Brain pericyte (primary cell): ENCODE data around the gene UBA5.
"Not testable (repeated sequence)": the region's sequence is repeated elsewhere in the genome, so short reads cannot be mapped to it uniquely, and the experiment has no call there.

Experiments
- DNase-seq: peaks from one replicate; pipeline ENCODE4 v3.0.0-alpha.2; 2012; ENCODE audit warnings: low read depth, low spot score

The UBA5 gene

DNA sequence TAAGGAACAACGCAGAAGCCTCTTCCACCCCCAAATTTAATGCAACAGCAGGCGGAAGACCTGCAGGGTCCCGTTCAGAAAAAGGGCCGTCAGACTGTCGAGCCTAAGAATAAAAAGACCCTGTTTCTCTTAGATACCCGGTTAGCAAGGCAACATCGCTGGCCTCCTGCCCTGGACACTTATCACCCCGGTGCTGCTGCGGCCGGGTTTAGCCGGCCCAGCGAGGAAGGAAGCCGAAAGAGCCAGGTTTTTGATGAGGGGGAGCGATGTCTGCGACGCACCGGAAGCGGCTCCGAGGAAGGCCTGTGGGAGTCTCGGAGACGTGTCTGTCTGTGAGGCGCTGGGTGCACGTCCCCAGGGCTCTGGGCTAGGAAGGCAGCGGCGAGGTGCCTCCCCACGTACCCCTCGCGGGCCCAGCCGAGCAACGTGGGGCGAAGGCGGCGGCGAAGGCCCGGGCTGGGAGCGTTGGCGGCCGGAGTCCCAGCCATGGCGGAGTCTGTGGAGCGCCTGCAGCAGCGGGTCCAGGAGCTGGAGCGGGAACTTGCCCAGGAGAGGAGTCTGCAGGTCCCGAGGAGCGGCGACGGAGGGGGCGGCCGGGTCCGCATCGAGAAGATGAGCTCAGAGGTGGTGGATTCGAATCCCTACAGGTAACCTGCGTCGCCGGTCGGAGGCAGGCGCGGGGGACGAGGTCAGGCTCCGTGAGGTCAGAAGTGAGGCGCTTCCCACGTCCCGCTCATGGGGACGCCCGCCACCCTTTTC is at the start of gene UBA5:
Gene UBA5 (plus strand): TSS at position 278 of the 759 bp plus-strand sequence. CDS start 209 bp downstream, at position 487.
- peak; percentile 22 for DNase-seq

DNA sequence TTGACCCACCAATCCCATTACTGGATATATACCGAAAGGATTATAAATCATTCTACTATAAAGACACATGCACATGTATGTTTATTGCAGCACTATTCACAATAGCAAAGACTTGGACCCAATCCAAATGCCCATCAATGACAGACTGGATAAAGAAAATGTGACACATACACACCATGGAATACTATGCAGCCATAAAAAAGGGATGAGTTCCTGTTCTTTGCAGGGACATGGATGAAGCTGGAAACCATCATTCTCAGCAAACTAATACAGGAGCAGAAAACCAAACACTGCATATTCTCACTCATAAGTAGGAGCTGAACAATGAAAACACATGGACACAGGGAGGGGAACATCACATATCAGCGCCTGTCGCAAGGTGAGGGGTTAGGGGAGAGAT is 44.8 kb upstream of the UBA5 start:
- DNase-seq, result not testable (repeated sequence)

DNA sequence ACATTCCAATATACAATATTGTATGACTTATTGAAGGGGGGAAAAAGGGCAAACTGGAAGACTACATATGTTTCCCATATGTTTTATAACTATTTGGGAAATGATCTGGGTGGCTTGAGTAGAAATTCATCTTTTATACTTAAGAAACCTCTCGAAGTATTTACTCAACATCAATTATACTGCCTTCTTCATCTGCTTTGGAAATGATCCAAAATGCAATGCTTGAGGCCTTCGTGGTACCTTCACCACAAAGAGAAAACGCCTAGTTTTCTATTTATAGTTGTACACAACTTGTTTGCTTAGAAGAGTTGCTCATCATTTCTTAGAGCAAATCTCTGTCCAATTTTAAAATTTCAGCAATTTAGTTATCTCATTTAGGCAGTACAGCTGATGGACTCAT is 44.2 kb upstream of the UBA5 start:
- no peak for DNase-seq

DNA sequence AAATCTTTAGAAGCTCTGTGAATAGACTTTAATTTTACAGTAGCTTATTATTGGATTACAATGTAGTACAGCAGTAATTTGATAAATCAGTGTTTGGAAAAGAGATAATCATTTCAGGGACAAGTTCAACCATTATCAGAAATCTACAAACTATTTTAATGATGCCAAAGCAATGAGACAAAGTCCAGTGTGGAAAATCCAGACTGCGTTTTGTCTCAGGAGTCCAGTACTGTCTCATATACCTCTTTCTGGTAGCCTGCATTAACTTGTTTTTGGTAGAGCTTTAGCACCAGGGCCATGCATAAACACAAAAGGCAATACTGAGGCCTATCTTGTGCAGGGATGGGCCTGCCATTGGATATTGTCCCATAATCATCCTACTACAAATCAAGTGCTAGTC is 43.3 kb upstream of the UBA5 start:
- no peak for DNase-seq

DNA sequence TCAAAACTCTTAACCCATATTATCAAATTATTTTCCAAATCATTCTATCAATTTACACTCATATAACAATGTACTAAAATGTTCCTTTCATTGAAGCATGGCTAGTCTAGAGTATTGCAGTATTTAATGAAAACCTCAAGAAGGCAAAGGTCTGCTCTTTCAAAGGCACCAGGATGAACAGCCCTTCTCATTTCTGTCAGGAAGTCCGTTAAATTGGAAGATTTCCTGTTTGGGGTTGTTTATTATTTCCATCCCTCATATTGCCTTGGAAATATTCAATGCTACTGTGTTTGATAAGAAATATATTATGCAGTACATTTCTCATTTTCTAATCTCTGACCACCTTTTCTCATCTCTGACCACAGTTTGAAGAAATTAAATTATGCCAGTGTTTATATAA is 38.0 kb upstream of the UBA5 start:
- no peak for DNase-seq

DNA sequence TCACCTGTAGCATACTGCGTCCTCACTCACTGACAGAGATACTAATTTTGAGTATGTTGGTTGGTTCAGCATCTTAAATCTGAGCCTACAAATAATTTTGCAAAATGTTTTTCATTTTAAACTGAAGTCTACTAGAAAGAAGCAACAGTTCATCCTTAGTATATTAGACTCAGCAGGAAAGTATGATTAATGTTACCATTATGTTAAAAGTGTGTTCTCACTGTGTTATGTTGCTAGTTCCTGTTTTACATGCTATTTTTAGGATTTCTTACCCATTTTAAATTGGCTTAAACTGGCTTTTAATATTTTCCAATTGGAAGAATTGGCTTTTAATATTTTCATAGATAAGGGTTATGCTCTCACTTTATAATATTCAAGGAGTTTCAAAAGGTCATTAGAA is 37.4 kb upstream of the UBA5 start:
- no peak for DNase-seq

DNA sequence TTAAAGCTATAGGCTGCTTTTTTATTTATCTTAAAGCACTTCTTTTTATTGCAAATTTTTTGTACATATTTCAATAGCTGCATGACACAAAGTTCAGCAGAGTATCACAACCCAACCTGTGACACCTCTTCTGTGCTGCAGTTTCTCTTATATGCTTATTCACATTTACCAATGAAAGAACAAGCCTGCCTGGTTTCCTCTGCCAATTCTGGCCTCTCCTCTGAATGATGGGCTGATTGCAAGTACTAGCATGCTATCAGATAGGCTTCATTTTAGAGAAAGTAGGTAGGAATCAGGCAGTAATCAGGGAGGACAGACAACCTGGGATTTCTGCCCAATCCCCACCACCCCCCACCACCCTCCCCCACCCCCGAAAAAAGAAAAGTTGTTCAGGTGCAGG is 36.5 kb upstream of the UBA5 start:
- no peak for DNase-seq

DNA sequence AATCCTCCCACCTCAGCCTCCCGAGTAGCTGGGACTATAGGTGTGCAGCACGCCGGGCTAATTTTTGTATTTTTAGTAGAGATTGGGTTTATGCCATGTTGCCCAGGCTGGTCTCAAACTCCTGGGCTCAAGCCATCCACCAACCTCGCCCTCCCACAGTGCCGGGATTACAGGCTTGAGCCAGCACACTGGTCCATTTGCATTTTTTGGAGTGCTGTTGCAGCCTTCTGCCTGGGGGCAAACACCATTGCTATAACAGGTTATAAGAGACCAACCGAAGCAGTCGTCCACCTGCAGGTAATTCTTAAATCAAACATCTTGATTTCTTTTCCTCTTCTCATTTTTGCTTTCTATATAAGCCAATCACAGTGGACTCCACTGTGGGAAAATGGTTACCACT is 35.3 kb upstream of the UBA5 start:
- no peak for DNase-seq

DNA sequence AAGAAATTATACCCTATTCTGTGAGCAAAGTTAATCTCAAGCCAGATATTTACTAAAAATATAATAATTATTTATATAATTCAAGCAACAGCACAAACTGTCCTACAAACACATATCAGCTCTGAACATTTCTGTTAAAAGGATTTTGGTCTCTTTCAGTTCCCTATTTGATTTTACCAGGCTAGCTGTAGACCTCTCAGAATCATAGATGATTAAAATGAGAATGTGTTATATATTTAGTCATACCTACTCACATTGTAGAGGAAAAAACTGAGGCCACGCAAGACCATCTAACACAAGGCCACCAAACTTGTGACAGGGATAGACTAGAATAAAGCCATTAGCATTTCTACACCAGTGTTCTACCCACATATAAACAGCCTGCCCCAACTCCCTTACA is 34.5 kb upstream of the UBA5 start:
- no peak for DNase-seq

DNA sequence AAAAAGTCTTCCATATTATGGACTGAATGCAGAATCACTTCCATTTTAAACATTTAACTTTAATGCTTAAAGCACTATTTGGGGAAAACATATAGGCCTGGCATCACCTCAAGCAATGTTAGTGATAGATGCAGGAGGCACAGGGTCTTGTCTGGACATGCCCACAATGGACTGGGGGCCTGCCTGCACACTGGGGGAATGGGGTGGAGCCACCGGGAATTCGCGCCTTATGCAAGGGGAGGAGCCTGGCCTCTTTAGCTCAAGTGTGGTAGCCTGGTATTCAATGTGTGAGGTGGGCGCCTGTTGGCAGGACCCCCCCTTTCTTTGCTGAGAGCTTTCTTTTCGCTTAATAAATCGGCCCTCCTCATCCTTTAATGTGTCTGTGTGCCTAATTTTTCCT is 33.2 kb upstream of the UBA5 start:
- DNase-seq, result no peak

DNA sequence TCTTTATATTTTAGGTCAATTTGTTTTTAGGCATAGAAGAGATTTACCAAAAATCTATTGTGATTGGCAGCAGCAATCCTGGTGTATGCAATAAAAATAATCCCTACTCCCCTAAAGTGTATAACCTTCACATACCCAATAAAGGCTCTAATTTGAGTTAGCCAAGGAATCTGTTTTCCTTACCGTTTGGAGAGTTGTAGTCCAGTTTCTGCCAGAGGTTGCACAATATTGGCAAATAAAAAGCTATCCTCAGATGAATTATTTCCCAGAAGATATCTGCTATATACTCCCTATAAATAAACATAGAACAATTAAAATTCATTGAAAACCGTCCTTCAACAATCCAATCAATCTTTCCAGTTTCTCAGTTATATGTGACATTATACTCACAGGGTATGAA is 32.0 kb upstream of the UBA5 start:
- DNase-seq, result no peak

DNA sequence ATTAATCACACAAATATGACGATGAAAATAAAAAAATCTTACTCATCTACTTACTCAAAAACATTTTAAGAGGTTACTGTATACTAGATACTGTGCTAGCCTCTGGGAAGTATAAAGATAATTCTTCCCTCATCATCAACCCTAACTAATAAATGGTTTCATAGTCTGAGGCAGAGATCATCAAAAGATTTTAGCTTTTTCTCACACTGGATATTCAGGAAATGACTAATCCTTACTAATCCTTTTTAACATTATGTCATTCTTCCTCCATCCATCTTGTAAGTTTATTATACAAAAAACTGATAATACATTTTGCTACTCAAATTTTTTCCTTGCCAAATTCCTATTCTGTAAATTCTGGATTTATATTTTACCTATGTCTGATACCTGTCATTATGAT is 30.2 kb upstream of the UBA5 start:
- DNase-seq, result no peak

DNA sequence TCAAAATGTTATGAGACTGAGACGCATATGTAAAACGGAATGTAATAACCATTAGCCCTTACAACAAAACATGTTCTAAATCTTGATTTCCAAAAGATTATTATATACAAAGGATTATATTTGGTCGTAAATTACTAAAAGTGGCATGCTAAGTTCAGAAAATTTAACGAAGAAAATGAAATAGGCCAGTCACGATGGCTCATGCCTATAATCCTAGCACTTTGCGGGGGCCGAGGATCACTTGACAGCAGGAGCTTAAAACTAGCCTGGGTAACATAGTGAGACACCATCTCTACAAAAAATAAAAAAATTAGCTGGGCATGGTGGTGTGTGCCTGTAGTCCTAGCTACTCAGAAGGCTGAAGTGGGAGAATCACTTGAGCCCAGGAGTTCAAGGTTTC is 29.5 kb upstream of the UBA5 start:
- no peak for DNase-seq

DNA sequence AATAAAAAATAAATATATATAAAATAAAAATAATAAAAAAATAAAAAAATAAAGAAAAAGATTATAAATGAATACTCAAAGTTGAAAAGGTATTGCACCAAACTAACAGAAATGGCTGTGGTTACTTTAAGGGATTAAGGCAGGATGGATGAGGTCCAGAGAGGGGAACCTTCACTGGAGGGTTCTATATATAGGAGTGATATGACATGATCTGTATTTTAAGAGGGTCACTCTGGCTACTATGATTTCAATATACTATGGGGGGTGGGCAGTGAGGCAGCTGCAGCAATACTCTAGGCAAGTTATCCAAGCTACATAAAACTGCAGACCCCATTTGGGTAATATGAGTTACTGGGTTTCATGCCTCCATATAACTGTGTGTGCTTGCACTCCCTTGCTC is 25.1 kb upstream of the UBA5 start:
- DNase-seq, result no peak

DNA sequence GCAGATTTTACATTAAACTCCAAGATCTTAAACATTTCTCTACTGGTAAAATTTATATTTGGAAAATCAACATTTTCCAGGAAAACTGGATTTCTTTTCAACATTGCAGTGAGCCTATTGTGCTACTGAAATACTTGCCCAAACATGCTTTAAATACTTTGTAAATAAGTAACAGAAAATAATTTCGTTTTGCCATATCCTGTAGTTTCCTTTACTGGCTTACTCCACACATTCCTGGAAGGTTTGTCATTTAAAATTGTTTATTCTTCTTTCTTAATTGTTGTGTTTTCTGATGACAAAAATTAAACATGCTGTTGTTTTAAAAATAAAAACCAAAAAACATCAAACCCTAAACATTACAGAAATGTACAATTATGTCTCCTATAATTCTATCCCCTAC is 22.5 kb upstream of the UBA5 start:
- DNase-seq, result no peak

DNA sequence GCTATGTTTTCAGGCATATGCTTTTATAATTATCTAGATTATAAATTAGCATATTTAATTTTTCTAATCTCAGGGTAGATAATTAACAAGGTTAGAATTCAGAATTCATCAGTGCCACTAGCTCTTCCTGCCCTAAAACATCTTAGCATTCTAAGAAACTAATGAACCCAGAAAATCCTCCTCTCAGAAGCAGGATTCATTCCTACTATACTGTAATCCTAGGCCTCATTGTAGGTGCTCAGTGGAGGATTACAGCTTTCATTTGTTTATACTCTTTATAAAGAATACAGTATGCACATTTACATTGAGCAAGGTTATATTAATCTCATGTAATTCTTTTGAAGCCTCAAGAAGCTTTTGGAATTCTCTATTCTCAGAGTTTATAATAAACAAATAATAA is 21.4 kb upstream of the UBA5 start:
- no peak for DNase-seq

DNA sequence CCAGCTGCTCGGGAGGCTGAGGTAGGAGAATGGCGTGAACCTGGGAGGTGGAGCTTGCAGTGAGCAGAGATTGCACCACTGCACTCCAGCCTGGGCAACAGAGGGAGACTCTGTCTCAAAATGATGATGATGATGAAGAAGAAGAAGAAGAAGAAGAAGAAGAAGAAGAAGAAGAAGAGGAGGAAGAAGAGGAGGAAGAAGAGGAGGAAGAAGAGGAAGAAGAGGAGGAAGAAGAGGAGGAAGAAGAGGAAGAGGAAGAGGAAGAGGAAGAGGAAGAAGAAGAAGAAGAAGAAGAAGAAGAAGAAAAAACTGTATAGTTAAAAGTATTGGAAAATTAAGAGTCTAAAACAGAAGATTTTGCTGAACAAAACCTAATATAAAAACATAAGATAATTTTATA is 18.7 kb upstream of the UBA5 start:
- DNase-seq, result not testable (repeated sequence)

DNA sequence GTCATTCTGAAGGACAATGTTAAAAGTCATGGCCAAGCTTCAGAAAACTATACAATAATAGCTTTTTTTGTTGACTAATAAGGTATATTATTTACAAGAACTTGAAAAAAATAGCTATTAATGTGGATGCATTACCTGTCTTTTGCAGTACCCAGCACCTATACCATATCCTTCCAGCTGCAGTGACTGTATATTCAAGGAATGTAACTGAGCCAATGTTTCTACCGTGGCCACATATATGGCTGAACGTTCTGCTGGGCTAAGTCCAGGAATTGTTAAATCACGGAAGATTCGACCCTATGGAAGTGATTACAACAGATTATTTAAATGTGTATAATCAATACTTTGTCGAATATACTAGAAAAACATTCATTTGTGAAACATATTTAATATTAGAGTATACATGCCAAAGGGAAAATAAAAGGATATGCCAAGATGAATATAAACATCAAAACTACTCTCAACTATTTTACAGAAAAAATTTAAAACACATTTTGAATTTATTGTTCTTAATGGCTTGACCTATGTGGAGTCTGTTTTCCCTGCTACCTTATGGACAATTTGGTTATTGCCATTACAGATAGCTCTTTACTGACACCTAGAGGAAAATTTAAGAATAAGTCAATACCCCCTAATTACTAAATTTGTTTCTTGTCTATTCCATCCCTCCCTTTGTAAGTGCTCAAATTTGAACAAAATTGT is 18.1 kb upstream of the UBA5 start:
- DNase-seq, result peak; percentile 21

DNA sequence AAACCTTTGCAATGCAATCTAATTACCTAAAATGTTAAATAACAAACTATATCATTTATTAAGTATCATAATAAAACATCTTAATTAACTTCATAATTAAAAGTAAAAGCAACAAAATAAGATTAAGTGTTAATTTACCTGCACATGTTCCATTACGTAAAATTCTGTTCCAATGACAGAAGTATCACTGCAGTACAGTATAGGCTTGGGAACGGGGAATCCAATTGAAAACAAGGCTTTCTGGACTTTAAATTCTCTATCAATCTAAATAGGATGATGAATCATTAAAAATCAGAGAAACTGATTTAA is 17.6 kb upstream of the UBA5 start:
- no peak for DNase-seq

DNA sequence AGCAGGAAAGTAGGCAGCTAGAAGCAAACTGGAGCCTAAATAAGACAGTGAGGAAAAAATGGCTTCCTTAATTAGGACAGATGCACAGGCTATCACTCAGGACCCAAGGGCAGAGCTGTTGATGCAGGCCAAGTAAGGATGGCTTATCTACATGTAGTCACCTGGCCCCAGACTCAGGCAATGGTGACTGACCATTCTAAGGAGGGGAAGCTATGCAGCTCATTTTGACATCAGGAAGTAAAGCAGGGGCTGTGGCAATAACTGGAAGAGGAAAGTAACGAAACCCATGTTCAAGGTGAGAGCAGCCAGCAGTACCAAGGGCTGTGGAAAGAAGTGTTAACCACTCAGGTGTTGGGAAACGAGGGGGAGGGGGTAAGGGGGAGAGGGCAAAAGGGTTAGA is 16.8 kb upstream of the UBA5 start:
- DNase-seq, result no peak

DNA sequence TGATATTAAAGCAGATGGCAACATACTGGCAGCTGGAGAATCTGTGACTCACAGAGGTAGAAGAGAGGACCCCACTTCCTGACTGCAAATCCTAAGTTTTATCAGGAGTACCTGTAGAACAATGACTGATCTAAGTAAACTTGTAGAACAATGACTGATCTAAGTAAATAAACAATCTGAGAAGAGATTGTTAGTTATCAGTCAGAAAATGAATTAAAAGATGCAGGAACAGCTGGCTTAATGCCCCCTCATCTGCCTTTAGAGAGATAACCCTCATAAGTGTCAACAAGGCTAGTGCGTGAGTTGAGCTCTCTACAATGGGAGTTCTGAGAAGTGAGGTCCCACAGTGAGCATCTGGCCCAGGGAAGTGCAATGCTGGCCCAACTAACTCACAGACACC is 15.1 kb upstream of the UBA5 start:
- no peak for DNase-seq

DNA sequence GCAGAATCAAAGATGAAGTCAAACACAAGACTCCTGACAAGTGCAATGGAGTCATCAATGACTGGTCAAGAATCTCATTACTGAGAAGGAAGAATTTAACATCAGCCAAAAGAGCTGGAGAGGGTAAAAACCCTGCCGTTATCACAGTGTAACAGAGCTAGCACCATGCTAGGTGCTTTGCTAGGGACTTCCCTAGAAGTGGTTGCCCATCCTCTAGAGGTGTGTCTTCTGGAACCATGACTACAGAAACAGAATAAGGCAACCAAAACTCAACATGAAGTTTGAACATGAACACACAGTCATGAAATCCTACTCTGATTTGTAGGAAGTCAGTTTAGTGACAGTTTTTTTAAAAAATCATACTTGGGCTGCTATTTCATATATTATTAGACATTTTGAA is 10.0 kb upstream of the UBA5 start:
- no peak for DNase-seq

DNA sequence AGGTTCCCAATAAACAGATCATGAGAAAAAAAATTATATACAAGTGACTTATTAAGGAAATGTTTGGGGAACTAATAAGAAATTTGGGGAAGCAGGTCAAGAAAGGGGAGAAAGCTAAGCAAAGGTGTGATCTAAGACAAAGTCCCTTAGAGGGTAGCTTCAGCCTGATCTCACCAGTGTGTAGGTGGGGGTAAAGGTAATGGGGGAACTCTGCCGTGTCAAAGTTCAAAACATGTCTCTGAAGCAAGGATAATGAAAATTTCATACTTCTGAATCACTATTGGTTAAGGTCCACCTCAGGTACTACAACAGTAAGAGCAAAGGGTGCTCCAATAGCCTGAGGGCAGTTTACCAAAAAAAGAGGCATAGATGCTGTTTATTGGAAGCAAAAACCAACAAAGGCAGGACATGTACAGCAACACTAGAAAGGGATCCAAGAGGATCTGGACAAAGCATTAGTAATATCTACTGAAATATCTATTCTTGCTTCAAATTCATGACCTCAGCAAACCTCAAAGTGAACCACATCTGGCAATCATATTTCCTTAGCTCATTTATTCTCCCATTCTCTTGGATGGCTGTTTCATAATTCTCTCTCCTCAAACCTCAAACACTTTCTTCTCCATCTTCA is 7.4 kb upstream of the UBA5 start:
- DNase-seq, result no peak
